ENCODE results near the gene VAMP1. TPM values are rescaled to one million over a fixed set of nuclear protein-coding genes. Genes with fewer than 3 reads are reported as not detected.

The VAMP1 gene
- total and polyA plus RNA-seq, 2 of the 4 experiments (the other 2 are of a cell fraction): 7.2 to 21.9 TPM

- POLR2A ChIA-PET (ENCODE audit: unreplicated experiment): interaction anchor here (0.6 kb wide), 1 partner anchor 171 kb away, joined by 3 read pairs; no protein-coding TSS in a partner anchor
Observed at GRCh38 chr12:6466184-6466573, 4.3 kb downstream of the VAMP1 start.

More at GRCh38 chr12:6466184-6466573, 4.3 kb downstream of the VAMP1 start:
- H4K8ac ChIP-seq (ENCODE audit: low read depth in 2 of 2, low read length in 2 of 2): no peak overlapping the region
- ATAC-seq (ENCODE audit: low read depth) (no peak), DNase-seq (no peak)
- no peak overlapping the region for H3K27ac ChIP-seq (ENCODE audit: insufficient read depth, low read length)
- peaks cover 4% of the 10 kb centered on the region for H3K4me1 ChIP-seq (ENCODE audit: control insufficient read depth, insufficient read depth, low read length)
- H2AK9ac ChIP-seq (replicated peaks; ENCODE audit: low read depth, low read length, poor library complexity): no peak overlapping the region
- peaks cover 16 to 45% of the 10 kb centered on the region in 2 experiments for H3K79me1 ChIP-seq (ENCODE audit: low read depth in 1 of 2, low read length in 2 of 2)
- no peak overlapping the region for H2BK20ac ChIP-seq (ENCODE audit: low read depth, low read length)
- peaks cover 10% of the 10 kb centered on the region; the same call in 1 of the 2 replicates for H3K9me1 ChIP-seq (ENCODE audit: insufficient read depth, low read length)
- no peak overlapping the region for H3K18ac ChIP-seq (ENCODE audit: low read depth, low read length)
- peaks cover 43% of the 10 kb centered on the region for H3K36me3 ChIP-seq (ENCODE audit: control insufficient read depth, insufficient read depth, low read length)
- CTCF ChIA-PET: interaction anchor here (1.0 to 1.6 kb wide), 6 partner anchors 23 to 143 kb away, joined by 3 to 8 read pairs (median 4); no protein-coding TSS in a partner anchor
- H3K9ac ChIP-seq (ENCODE audit: low read depth, low read length): no peak overlapping the region
- H4K91ac ChIP-seq (ENCODE audit: insufficient read depth, low read depth, low read length): no peak overlapping the region
- no peak overlapping the region for H4K5ac ChIP-seq (ENCODE audit: low read depth, low read length)
- peaks cover 17% of the 10 kb centered on the region for H4K20me1 ChIP-seq (ENCODE audit: insufficient read depth, low read length)
- BruUV-seq (replicated peaks): no TSS peak
- no peak for TF ChIP-seq USF2 (IDR thresholded peaks at IDR 0.05; ENCODE audit: low read depth, low read length)
- TF ChIP-seq CHD1 (IDR thresholded peaks at IDR 0.05; ENCODE audit: low read depth, low read length): no peak
- no peak for TF ChIP-seq MAFK (IDR thresholded peaks at IDR 0.05; ENCODE audit: low read depth, low read length)
- no peak for TF ChIP-seq RAD21 (IDR thresholded peaks at IDR 0.05; ENCODE audit: low read length)
- no peak for TF ChIP-seq CTCF (conservative IDR thresholded peaks at IDR 0.05; ENCODE audit: low read depth, low read length)
- no peak for TF ChIP-seq ELK1 (IDR thresholded peaks at IDR 0.05; ENCODE audit: borderline replicate concordance, low read depth, low read length)
- no peak for TF ChIP-seq FOS (IDR thresholded peaks at IDR 0.05; ENCODE audit: low read depth, low read length)
- no peak for TF ChIP-seq NFE2L2 (IDR thresholded peaks at IDR 0.05; ENCODE audit: low read depth, low read length)
- no peak for TF ChIP-seq MAZ (IDR thresholded peaks at IDR 0.05; ENCODE audit: borderline replicate concordance, low read depth, low read length)
- TF ChIP-seq MXI1 (IDR thresholded peaks at IDR 0.05; ENCODE audit: borderline replicate concordance, low read depth, low read length): no peak
- no peak for TF ChIP-seq SMC3 (IDR thresholded peaks at IDR 0.05; ENCODE audit: low read depth, low read length)
- TF ChIP-seq CEBPB (IDR thresholded peaks at IDR 0.05; ENCODE audit: low read depth, low read length): no peak
- H3K56ac ChIP-seq (ENCODE audit: extremely low read depth, insufficient read depth, low read length): no peak overlapping the region
- no peak overlapping the region for H2BK120ac ChIP-seq (ENCODE audit: low read depth, low read length)
- H2AFZ ChIP-seq (replicated peaks; ENCODE audit: low read length, poor library complexity): no peak overlapping the region
- H3K4me3 ChIP-seq (ENCODE audit: insufficient read depth, low read depth, low read length): no peak overlapping the region
- H3K14ac ChIP-seq (replicated peaks; ENCODE audit: low read depth, low read length): no peak overlapping the region
- H3K4me2 ChIP-seq (ENCODE audit: low read depth, low read length): no peak overlapping the region
- H3K9me3 ChIP-seq (ENCODE audit: control insufficient read depth, insufficient read depth, low read length): no peaks in the 10 kb centered on the region
- H2BK15ac ChIP-seq (ENCODE audit: low read depth, low read length): no peak overlapping the region
- no peak overlapping the region for H2AK5ac ChIP-seq (ENCODE audit: low read depth, low read length)
- dilution Hi-C loops (cut with HindIII; ENCODE audit: low sequenced_read_pairs, unreplicated experiment) (no loop called here), in situ Hi-C loops (cut with MboI; ENCODE audit: low sequenced_read_pairs) (loop anchor here (25.0 kb wide), 1 partner anchor 279 kb away; no protein-coding TSS in a partner anchor), intact Hi-C loops (cut with micrococcal nuclease) (loop anchor here (5.0 kb wide), 1 partner anchor 269 kb away; no protein-coding TSS in a partner anchor)
- H3K23ac ChIP-seq (ENCODE audit: low read depth, low read length): no peak overlapping the region
- no CpG with 5 or more reads among the region's 5 CpGs for WGBS, 2 experiments (ENCODE audit: extremely low coverage in 2 of 2, insufficient read length in 1 of 2)
- no peak overlapping the region for H3K4ac ChIP-seq (ENCODE audit: low read depth, low read length)
- no peaks in the 10 kb centered on the region for H3K27me3 ChIP-seq (ENCODE audit: control insufficient read depth, insufficient read depth, low read length)
- H2BK5ac ChIP-seq (ENCODE audit: low read depth, low read length, poor library complexity, severe bottlenecking): no peak overlapping the region
